Neural progenitor cell (in vitro differentiated cells): Measurements from ENCODE around the gene LRP2.

Experiments used
- CTCF ChIP-seq: fragments of 200-600 bp; sonication (generic); IDR thresholded peaks from 2 replicates; pipeline ENCODE4 v1.5.1; 2017; ENCODE audit warnings: antibody characterized with exemption, mild to moderate bottlenecking
- EZH2 ChIP-seq: fragments of 200-600 bp; sonication (generic); IDR thresholded peaks from 2 replicates; pipeline ENCODE4 v1.6.1; 2017; ENCODE audit warnings: antibody characterized with exemption, mild to moderate bottlenecking, moderate library complexity

- TF ChIP-seq CTCF (no peak), EZH2 (no peak)
Measured at GRCh38 chr2:169105476-169105875, 256.9 kb downstream of the LRP2 start.
